Measurements from ENCODE around the gene AHNAK2.

- TF ChIP-seq CTCF (IDR thresholded peaks at IDR 0.05; ENCODE audit: low read length) (no peak), EZH2phosphoT487 (IDR thresholded peaks at IDR 0.05; ENCODE audit: low read length) (no peak)
Measured at GRCh38 chr14:104908303-104908702, 69.9 kb downstream of the AHNAK2 start.

All from MM.1S (cell line).